ENCODE data around the gene FOXP1. TPM values are rescaled to one million over a fixed set of nuclear protein-coding genes. Genes with fewer than 3 reads are reported as not detected.
A peak's percentile ranks its signal among the peaks of the same experiment; 100 is the strongest.

The FOXP1 gene
- total and polyA plus RNA-seq, 12 donors = 7.6 to 42.7 (median 24.3) TPM

DNA sequence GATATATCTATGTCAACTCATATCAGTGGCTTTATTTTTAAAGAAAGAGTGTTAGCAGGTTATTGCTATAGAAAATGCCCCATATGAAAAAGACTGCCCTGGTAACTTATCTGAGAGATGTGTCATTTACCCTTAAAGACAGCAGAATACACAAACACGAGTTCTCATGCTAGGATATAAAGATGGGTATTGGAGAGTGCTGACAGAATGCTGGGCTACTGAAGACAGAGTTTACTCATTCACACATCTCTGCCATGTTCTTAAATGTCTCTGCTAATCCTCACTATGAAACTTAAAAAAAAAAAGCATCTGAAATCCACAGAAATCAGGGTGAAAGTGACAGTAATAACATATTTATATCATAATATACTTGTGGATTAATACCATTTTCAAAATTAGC is 126.7 kb downstream of the FOXP1 start:
- intact Hi-C loops (cut with DNase I) = no loop called here
- H3K9me3 ChIP-seq (replicated peaks in 1 of 3) = no peaks in the 10 kb centered on the region
- no peaks in the 10 kb centered on the region for H3K4me1 ChIP-seq (replicated peaks in 1 of 2)
- H3K27ac ChIP-seq = no peak overlapping the region
- no peaks in the 10 kb centered on the region for H3K27me3 ChIP-seq
- WGBS, 4 donors = 63 to 80% (median 70%) methylated on average over 1 of the region's 1 CpG
- H3K4me3 ChIP-seq = no peak overlapping the region
- no peak for DNase-seq
- no peaks in the 10 kb centered on the region for H3K36me3 ChIP-seq (replicated peaks in 1 of 2)
- TF ChIP-seq POLR2A (IDR thresholded peaks at IDR 0.05) = no peak
- TF ChIP-seq, protein P1, sequence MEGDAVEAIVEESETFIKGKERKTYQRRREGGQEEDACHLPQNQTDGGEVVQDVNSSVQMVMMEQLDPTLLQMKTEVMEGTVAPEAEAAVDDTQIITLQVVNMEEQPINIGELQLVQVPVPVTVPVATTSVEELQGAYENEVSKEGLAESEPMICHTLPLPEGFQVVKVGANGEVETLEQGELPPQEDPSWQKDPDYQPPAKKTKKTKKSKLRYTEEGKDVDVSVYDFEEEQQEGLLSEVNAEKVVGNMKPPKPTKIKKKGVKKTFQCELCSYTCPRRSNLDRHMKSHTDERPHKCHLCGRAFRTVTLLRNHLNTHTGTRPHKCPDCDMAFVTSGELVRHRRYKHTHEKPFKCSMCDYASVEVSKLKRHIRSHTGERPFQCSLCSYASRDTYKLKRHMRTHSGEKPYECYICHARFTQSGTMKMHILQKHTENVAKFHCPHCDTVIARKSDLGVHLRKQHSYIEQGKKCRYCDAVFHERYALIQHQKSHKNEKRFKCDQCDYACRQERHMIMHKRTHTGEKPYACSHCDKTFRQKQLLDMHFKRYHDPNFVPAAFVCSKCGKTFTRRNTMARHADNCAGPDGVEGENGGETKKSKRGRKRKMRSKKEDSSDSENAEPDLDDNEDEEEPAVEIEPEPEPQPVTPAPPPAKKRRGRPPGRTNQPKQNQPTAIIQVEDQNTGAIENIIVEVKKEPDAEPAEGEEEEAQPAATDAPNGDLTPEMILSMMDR (IDR thresholded peaks at IDR 0.05) = no peak

- intact Hi-C loops (cut with DNase I) = no loop called here
- no peak for DNase-seq
- Histone ChIP-seq H3K27me3 (no peaks in the 10 kb centered on the region), H3K27ac (no peak overlapping the region), H3K4me3 (peak overlapping the region in 1 of 4 donors; percentile 18), H3K36me3 (replicated peaks in 1 of 2) (no peaks in the 10 kb centered on the region), H3K9me3 (replicated peaks in 1 of 3) (no peaks in the 10 kb centered on the region), H3K4me1 (replicated peaks in 1 of 2) (no peaks in the 10 kb centered on the region)
- WGBS, 4 donors = 42 to 59% (median 49%) methylated on average over 4 of the region's 4 CpGs
- no peak for TF ChIP-seq POLR2A (IDR thresholded peaks at IDR 0.05)
- TF ChIP-seq, protein P1 (IDR thresholded peaks at IDR 0.05) = no peak
Measured at GRCh38 chr3:71456156-71456555, 127.4 kb downstream of the FOXP1 start.

GRCh38 chr3:71454512-71455403 is 128.8 kb downstream of the FOXP1 start:
- WGBS, 4 donors = 88 to 92% (median 90%) methylated on average over 15 of the region's 15 CpGs
- Histone ChIP-seq H3K4me3 (no peak overlapping the region), H3K36me3 (replicated peaks in 1 of 2) (no peaks in the 10 kb centered on the region), H3K9me3 (replicated peaks in 1 of 3) (no peaks in the 10 kb centered on the region), H3K27ac (no peak overlapping the region), H3K4me1 (replicated peaks in 1 of 2) (no peaks in the 10 kb centered on the region), H3K27me3 (no peaks in the 10 kb centered on the region)
- no peak for DNase-seq
- no peak for TF ChIP-seq POLR2A (IDR thresholded peaks at IDR 0.05)
- TF ChIP-seq, protein P1 (IDR thresholded peaks at IDR 0.05) = no peak
- intact Hi-C loops (cut with DNase I) = no loop called here

DNA sequence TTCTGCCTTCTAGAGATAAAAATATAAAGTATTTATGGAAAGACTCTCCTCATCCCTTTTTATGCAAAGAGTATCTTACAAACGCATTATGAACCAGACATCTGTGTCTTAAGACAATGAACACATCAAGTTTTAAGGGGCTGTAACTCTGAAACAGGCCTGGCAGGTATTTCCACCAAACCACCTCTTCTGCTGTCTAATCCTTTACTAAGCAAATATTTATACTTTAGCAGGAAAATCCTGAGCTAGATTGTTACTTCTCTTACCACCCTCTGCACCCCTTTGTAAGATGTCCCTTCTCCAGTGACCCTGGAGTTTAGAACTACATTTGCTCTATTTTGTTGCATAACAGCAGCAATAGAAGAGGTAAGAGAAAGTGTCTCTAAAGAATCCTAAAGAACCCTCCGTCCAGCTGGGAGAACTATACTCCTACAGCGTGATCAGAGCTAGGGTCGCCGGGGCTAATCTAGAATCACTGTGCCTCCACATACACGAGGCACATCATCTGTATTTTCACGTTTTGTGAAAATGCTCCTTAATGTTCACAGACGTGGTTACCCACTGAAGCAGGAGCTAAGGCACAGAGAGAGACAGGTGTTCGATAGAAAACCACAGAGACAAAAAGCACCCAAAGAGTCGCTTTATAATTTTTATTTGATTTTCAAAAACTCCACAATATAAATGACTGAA is 129.6 kb downstream of the FOXP1 start:
- DNase-seq = no peak
- TF ChIP-seq, protein P1 (IDR thresholded peaks at IDR 0.05) = no peak
- 88 to 92% (median 90%) methylated on average over 10 of the region's 10 CpGs for WGBS, 4 donors
- intact Hi-C loops (cut with DNase I) = no loop called here
- H3K27me3 ChIP-seq = no peaks in the 10 kb centered on the region
- no peaks in the 10 kb centered on the region for H3K36me3 ChIP-seq (replicated peaks in 1 of 2)
- no peak overlapping the region for H3K27ac ChIP-seq
- H3K4me3 ChIP-seq = no peak overlapping the region
- H3K9me3 ChIP-seq (replicated peaks in 1 of 3) = no peaks in the 10 kb centered on the region
- no peaks in the 10 kb centered on the region for H3K4me1 ChIP-seq (replicated peaks in 1 of 2)

Data from adrenal gland (tissue), 12 donors.